ENCODE data around the gene WNT10A.

The WNT10A gene

DNA sequence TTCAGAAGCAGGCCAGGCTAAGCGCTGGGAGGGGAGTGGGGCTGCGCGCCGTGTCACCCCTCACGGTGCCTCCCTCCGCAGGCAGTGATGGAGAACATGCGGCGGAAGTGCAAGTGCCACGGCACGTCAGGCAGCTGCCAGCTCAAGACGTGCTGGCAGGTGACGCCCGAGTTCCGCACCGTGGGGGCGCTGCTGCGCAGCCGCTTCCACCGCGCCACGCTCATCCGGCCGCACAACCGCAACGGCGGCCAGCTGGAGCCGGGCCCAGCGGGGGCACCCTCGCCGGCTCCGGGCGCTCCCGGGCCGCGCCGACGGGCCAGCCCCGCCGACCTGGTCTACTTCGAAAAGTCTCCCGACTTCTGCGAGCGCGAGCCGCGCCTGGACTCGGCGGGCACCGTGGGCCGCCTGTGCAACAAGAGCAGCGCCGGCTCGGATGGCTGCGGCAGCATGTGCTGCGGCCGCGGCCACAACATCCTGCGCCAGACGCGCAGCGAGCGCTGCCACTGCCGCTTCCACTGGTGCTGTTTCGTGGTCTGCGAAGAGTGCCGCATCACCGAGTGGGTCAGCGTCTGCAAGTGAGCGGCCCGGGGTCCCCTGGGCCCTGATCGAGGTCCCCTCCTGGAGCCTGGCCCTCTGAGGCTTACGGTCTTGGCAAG, 12.2 kb downstream of the WNT10A start:
- peak in 33 of 56 donors; percentile 17 to 70 (median 44) for DNase-seq

DNA sequence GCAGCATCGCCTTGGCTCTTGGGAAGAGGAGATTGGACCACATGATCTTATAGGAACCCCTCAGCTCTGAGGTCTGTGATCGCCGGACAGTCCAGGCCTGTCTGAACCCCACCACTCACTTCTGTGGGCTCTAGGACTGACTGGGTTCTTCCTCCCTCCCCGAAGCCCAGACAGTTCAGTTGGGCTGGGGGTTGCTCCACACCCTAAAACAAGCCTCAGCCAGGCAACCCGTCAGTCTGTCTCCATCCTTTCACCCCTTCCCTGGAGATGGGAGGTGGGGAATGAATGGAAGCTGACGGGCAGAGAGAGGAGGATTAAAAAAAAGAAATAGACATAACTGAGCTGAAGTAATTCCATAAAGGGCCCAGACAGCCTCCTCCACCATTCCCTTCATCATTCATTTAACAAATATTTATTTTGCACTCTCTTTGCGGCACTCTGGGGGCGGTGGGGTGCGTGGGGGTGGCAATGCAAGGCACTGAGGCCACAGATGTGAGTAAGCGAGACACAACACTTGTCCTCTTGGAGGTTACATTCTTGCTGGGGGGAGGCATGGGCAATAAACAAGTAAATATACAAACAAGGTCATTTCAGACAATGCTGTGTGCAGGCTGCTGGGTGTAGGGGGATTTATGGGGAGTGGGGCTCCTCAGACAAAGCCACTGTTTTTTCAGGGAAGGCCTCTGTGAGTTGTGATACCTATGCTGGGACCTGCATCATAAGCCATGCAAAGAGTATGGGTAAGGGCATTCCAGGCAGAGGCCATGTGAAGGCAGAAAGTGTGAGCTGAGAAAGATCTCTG, 12.9 kb downstream of the WNT10A start:
- no peak for DNase-seq

DNA sequence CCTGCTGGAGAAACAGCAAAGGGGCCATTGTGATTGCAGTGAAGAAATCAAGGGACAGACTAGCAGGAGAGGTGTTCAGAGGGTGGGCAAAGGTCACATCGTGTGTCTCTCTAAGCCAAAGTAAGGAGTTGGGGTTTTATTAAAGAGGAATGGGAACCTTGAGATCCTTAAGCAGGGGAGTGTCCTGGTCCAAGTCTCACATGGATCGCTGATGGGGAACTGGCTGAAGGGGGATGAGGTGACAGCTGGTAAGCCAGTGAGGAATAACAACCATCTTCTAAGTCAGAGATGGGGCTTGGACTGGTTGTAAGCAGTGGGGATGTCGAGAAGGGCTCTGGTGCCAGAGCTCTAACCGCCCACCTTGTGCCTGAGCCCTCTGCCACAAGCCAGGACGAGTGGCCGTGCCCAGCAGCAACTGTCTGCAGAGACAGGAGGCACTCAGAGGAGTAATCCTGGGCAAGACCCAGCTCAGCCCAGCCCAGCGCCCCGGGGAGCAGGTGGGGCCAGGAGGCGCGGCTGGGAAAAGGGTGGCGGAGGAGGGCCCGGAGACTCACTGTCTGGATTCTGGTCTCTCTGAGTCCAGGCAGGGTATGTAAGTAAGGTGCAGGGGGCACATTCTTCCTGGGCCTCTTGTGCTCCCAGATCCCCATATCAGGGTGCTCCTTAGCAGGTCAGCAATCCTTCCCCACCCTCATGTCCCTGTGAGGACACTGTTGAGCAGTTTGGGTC, 13.7 kb downstream of the WNT10A start:
- DNase-seq = no peak

DNA sequence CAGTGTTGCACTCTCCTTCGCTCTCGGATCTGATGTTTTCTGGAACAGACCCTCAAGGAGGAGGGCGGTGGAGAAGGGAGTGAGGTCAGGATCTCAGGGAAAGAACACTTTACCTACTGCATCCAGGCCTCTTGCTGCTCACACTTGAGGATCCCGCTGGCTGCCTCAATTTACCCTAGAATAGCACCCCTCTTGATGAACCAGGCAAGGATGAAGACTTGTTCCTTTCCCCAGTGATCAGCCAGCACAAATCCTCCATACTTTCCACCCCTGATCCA, 14.2 kb downstream of the WNT10A start:
- DNase-seq = no peak

DNA sequence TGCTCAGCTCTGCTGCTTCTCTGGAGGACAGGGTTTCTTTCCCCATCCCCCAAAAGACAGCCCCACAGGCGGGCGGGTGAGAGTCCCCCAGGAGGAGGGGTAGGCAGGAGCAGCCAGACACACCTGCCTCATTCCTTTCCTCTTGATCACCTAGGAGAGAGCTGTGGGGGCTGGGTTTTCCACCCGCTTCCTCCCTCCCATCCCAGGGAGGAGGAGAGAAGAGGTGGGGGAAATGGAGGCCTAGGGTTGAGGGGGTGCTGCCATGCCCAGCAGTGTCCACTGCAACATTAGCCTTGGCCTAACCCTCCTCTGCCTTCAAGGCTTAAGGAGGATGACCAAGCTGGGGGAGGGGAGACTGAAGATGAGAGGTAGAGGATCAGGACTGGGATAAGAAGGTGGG, 14.7 kb downstream of the WNT10A start:
- DNase-seq = no peak

DNA sequence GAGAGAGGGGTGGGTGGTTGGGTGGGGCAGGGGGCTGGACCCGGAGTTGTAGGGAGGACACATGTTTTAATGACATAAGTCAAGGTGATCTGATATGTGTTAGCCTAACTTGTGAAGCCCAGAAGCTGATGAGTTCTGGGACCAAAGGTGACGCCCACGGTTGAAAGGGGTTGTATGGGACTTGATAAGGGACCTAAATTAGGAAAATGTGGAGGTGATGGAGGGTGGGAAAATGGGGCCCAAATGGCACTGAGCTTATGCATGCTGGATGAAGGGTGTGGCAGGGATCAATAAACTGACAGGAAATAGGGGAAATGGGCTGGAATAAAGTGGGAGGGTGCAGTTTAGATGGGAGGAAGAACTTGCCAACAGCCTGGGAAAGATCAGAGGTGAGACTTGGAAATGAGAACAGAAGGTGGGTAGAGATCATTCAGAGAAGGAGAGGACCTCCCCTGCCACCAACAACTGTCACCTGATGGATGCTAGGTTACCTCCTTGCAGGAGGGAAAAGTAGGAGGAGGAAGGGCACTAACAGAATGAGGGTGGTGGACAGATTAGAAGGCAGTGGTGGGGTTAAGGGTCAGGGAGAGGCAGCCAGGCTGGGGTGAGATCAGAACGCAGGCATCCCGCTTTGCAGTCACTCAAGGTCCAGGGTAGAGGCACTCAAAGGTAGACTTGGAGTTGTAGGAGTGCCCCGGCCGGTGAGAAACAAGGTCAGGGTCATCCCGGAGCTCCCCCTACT, 15.3 kb downstream of the WNT10A start:
- DNase-seq = no peak

GRCh38 chr2:218896501-218897393, 16.1 kb downstream of the WNT10A start:
- peak in 1 of 56 donors; percentile 27 for DNase-seq

- no peak for DNase-seq
Observed at GRCh38 chr2:218897394-218898108, 16.9 kb downstream of the WNT10A start.

DNA sequence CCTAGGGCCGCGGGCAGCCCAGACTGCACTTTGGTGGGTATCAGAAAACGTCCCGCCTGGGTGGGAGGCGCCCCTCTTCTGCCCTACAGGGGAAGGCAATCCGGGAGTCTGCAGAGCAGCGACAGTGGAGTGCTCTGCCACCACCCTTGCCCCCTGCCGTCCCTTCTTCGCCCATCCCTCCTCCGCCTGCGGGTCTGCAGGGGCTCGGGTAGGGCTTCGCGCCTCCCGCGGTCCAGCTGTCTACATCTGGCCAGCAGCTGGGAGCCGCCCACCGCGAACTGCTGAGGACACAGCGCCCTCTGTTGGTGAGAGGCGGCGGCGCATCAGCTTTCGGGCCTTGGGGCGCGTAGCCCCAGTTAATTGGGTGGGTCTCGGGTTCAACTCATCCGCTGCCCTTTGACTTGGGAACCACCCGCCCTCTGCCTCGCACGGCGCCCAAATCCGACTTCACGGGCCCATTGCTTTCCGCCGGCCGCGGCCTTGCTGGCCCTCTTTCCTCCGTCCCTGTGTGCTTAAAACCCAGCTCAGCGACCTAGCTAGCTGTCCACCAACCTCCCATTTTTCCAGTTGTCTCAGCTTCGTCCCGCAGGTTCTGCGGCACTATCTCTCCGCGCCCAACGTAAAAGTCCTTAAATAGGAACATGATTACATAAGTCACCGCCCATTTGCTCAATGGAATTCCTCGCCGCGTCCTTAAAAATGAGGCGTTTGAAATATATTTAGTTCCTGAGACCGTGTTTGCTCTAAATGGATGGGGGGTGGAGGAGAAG, 17.6 kb downstream of the WNT10A start:
- DNase-seq = peak in 33 of 56 donors; percentile 11 to 71 (median 35)

DNA sequence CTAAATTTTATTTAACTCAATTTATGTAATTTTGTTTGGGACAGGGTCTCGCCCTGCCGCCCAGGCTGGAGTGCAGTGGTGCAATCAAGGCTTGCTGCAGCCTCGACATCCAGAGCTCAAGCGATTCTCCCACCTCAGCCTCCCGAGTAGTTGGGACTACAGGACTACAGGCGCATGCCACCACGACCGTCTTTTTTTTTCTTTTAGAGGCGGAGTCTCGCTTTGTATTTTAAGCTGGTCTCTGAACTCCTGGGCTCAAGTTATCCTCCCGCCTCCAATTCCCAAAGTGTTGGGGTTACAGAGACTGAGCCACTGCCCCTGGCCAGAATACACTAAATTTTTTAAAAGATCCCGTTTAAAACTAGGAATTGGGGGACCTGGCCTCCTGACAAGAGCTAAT, 18.5 kb downstream of the WNT10A start:
- no peak for DNase-seq

GRCh38 chr2:218902427-218902826, 21.8 kb downstream of the WNT10A start:
- no peak for DNase-seq

DNA sequence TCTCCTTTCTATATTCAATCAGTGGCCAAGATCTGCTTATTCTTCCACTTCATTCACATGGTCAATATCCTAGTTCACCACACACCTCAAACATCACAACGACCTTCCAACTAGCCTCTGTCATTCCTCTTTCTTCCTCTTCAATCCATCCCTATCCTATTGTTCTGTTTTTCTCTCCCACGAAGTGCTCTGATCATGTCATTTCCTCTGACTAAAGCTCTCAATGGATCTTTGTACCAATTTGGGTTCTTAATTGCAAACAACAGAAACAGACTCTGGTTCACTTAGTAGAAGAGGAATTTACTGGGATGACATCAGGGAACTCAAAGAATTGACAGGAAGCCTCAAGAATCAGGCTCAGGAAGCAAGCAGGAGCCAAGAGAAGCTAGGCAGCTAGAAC, 23.5 kb downstream of the WNT10A start:
- DNase-seq = no peak

DNA sequence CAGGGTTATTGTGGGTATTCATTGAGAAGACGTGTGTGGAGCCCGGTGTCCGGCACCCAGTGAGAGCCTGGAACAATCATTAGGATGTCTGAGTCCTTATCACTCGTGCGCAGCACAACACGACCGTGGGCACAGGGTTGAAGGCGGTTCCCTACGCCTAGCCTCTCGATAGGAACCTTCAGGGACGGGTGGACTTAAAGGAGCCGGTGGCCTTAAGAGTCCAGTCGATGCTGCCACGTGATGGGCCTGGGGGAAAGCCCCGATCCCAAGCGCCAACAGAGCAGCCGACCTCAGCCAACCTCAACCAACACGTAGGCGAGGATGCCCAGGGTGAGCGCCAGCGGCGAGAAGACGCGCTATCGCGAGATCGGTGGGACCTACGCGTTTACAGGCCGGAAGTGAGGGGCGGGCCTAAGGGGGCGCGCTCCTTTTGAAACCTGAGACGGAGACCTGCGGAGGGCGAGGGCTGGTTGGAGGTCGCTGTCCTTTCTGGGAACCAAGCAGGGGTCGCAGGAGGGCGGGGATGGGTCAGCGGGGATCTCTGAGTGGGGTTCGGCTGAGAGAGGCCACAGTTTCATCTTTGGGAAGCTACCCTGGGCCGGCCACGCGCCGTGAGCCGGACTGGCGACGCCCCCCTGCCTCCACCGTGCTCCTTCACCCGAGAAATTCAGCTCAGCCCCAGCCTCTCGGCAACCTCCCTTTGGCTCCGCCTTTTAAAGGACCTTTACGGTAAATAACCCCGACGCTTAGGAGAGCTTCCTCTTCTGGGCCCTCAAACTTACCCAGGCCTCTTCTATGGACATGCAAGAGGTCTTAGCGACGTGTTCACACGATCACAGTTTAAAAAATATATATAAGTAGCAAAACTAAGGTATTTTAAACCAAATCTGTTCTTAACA, 28.3 kb downstream of the WNT10A start:
- DNase-seq = peak in 48 of 56 donors; percentile 12 to 81 (median 58)

DNA sequence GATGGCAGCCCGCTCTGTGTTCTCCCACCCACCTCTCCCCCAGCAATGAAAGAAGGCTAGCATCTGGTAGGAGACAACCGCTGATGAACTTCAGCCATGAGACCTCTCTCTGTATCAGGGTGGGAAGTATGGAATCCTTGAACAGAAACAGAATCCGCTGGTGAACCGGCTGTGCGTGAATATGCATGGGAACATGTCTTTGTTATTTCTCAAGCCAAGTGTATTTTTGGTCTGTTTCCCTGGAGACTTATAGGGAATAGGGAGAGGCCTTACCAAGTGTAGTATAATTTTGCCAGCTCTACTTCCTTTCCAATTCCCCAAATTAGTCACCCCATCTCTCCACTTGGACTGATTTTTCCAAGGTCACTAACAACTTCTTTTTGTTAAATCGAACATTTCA, 30.1 kb downstream of the WNT10A start:
- no peak for DNase-seq

- no peak for DNase-seq
Observed at GRCh38 chr2:218920504-218920903, 39.9 kb downstream of the WNT10A start.

- DNase-seq = no peak
Observed at GRCh38 chr2:218924757-218925156, 44.1 kb downstream of the WNT10A start.

GRCh38 chr2:218925434-218925833, 44.8 kb downstream of the WNT10A start:
- no peak for DNase-seq

DNA sequence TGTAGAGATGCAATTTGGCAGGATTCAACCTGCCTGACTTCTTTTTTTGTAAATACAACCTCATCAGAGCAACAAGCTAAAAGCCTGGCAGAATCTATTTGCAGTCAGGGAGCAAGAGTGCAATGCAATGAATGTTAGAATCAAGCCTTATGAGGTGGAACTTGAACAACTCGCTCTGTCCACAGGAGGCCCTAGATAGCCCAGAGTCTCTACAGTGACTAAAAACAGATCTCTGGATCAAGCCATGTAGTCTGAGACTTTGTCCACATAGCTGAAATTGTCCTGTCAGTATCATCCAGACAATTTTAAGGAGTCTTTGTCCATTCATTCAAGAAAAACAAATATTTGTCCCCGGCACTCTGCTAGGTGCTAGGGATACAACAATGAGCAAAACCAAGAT, 46.8 kb downstream of the WNT10A start:
- DNase-seq = no peak

Measured in amygdala (tissue), 56 donors.